WERI-Rb-1 (cell line): Measurements from ENCODE around the gene ACTL10.

Experiments used
- DNase-seq: peaks from one replicate; pipeline ENCODE4 v3.0.0-alpha.2; 2020
- H3K27ac ChIP-seq: fragments of 250-450 bp; sonication (Bioruptor Pico); 2 replicates; pipeline ENCODE4 v1.5.1; 2020; ENCODE audit warnings: mild to moderate bottlenecking, moderate library complexity
- H3K27me3 ChIP-seq: fragments of 250-450 bp; sonication (Bioruptor Pico); 2 replicates; pipeline ENCODE4 v1.5.1; 2021; ENCODE audit warnings: mild to moderate bottlenecking, low read depth, moderate library complexity; ENCODE audit not compliant: insufficient read depth, severe bottlenecking
- H3K36me3 ChIP-seq: fragments of 250-450 bp; sonication (Bioruptor Pico); 2 replicates; pipeline ENCODE4 v1.5.1; 2020; ENCODE audit warnings: mild to moderate bottlenecking, moderate library complexity
- H3K4me3 ChIP-seq: 2 replicates; pipeline ENCODE4 v1.5.1; 2011; ENCODE audit warnings: low read depth, mild to moderate bottlenecking, control low read depth, low read length
- H3K9me3 ChIP-seq: fragments of 250-450 bp; sonication (Bioruptor Pico); 2 replicates; pipeline ENCODE4 v1.5.1; 2021; ENCODE audit warnings: mild to moderate bottlenecking, moderate library complexity; ENCODE audit not compliant: severe bottlenecking
- CTCF ChIP-seq: IDR thresholded peaks from 2 replicates; pipeline ENCODE4 v1.5.1; 2011; ENCODE audit warnings: low read depth, mild to moderate bottlenecking, control low read depth, inconsistent platforms, low read length

ACTL10 gene

GRCh38 chr20:33686984-33687366 is 20.2 kb downstream of the ACTL10 start:
- no peak for DNase-seq
- peak overlapping the region; percentile 24; the same call in 1 of the 2 replicates for H3K27ac ChIP-seq
- no peaks in the 10 kb centered on the region for H3K9me3 ChIP-seq
- peaks cover 32% of the 10 kb centered on the region for H3K36me3 ChIP-seq
- no peaks in the 10 kb centered on the region for H3K27me3 ChIP-seq
- H3K4me3 ChIP-seq, result peak overlapping the region; percentile 37; the same call in 1 of the 2 replicates
- no peak for TF ChIP-seq CTCF

GRCh38 chr20:33687370-33687915 is 20.7 kb downstream of the ACTL10 start:
- H3K27ac ChIP-seq, result no peak overlapping the region
- H3K9me3 ChIP-seq, result no peaks in the 10 kb centered on the region
- TF ChIP-seq CTCF, result no peak
- no peaks in the 10 kb centered on the region for H3K27me3 ChIP-seq
- no peak overlapping the region for H3K4me3 ChIP-seq
- DNase-seq, result no peak
- peaks cover 32% of the 10 kb centered on the region for H3K36me3 ChIP-seq

- Histone ChIP-seq H3K4me3 (no peak overlapping the region), H3K27ac (no peak overlapping the region), H3K36me3 (peaks cover 23% of the 10 kb centered on the region), H3K9me3 (no peaks in the 10 kb centered on the region), H3K27me3 (no peaks in the 10 kb centered on the region)
- no peak for TF ChIP-seq CTCF
- no peak for DNase-seq
Observed at GRCh38 chr20:33687993-33688937, 21.5 kb downstream of the ACTL10 start.

- H3K27ac ChIP-seq, result no peak overlapping the region
- no peak for TF ChIP-seq CTCF
- no peak for DNase-seq
- H3K27me3 ChIP-seq, result no peaks in the 10 kb centered on the region
- no peaks in the 10 kb centered on the region for H3K9me3 ChIP-seq
- H3K36me3 ChIP-seq, result peaks cover 16% of the 10 kb centered on the region
- no peak overlapping the region for H3K4me3 ChIP-seq
Observed at GRCh38 chr20:33688938-33689424, 22.2 kb downstream of the ACTL10 start.

GRCh38 chr20:33689493-33689892 is 22.8 kb downstream of the ACTL10 start:
- H3K9me3 ChIP-seq, result no peaks in the 10 kb centered on the region
- no peak for TF ChIP-seq CTCF
- no peaks in the 10 kb centered on the region for H3K27me3 ChIP-seq
- no peak for DNase-seq
- no peak overlapping the region for H3K27ac ChIP-seq
- no peak overlapping the region for H3K4me3 ChIP-seq
- H3K36me3 ChIP-seq, result peaks cover 11% of the 10 kb centered on the region
